ENCODE measurements around the gene HES4.
"Not testable (repeated sequence)": the region's sequence is repeated elsewhere in the genome, so short reads cannot be mapped to it uniquely, and the experiment has no call there.

Gene HES4

GRCh38 chr1:1033009-1033587 lies 33.2 kb upstream of the HES4 start:
- DNase-seq, result peak; percentile 32 to 70

- DNase-seq, result peak in 1 of 2 donors; percentile 29
Observed at GRCh38 chr1:1032424-1032823, 32.5 kb upstream of the HES4 start.

- DNase-seq, result no peak
Observed at GRCh38 chr1:1031659-1032235, 31.9 kb upstream of the HES4 start.

- DNase-seq, result not testable (repeated sequence)
Observed at GRCh38 chr1:1030867-1031658, 31.2 kb upstream of the HES4 start.

- DNase-seq, result no peak
Observed at GRCh38 chr1:1027791-1028190, 27.9 kb upstream of the HES4 start.

GRCh38 chr1:1026599-1027413 lies 26.9 kb upstream of the HES4 start:
- DNase-seq, result no peak

- no peak for DNase-seq
Observed at GRCh38 chr1:1025730-1026129, 25.8 kb upstream of the HES4 start.

- no peak for DNase-seq
Observed at GRCh38 chr1:1024771-1025699, 25.1 kb upstream of the HES4 start.

GRCh38 chr1:1024149-1024770 lies 24.4 kb upstream of the HES4 start:
- DNase-seq, result no peak

GRCh38 chr1:1023700-1024099 lies 23.8 kb upstream of the HES4 start:
- DNase-seq, result no peak

GRCh38 chr1:1022302-1023009 lies 22.6 kb upstream of the HES4 start:
- no peak for DNase-seq

GRCh38 chr1:1021920-1022259 lies 22.0 kb upstream of the HES4 start:
- DNase-seq, result no peak

GRCh38 chr1:1021010-1021919 lies 21.4 kb upstream of the HES4 start:
- peak; percentile 20 to 49 for DNase-seq

- no peak for DNase-seq
Observed at GRCh38 chr1:1020415-1021009, 20.6 kb upstream of the HES4 start.

- DNase-seq, result peak in 1 of 2 donors; percentile 44
Observed at GRCh38 chr1:1020000-1020404, 20.1 kb upstream of the HES4 start, which contains the start of gene AGRN. TSS of gene AGRN (plus strand) at chr1:1020120. CDS start at chr1:1020173, 53 bp downstream.

GRCh38 chr1:1019122-1019999 lies 19.5 kb upstream of the HES4 start:
- peak; percentile 76 to 90 for DNase-seq

GRCh38 chr1:1018321-1018685 lies 18.4 kb upstream of the HES4 start:
- DNase-seq, result not testable (repeated sequence)
